ENCODE results near the gene EIF4EBP2. TPM values are rescaled to one million over a fixed set of nuclear protein-coding genes. Genes with fewer than 3 reads are reported as not detected.

The EIF4EBP2 gene
- total RNA-seq, 4 donors from 2014 or later: 68.4 to 87.9 (median 77.2) TPM

DNA sequence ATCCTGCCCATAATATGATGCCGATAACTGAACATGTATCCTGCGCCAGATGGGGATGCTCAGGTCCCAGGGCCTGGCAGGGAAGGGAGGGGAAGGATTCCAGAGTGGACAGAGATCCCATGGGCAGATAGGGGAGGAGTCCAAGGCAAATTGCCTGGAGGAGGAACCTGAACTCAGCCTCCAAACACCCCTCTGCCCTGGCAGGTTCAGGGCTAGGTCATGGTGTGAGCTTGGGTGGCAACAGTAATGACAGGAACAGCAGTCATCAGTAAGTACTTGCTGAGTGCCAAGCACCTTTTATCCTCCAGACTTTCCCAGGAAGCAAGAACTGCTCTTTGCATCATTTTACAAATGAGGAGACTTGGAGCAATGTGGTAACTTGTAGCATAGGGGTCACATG lies 70.8 kb downstream of the EIF4EBP2 start:
- WGBS, 2 donors: 94 to 98% methylated on average over 2 of the region's 2 CpGs
- TF ChIP-seq, protein P1, sequence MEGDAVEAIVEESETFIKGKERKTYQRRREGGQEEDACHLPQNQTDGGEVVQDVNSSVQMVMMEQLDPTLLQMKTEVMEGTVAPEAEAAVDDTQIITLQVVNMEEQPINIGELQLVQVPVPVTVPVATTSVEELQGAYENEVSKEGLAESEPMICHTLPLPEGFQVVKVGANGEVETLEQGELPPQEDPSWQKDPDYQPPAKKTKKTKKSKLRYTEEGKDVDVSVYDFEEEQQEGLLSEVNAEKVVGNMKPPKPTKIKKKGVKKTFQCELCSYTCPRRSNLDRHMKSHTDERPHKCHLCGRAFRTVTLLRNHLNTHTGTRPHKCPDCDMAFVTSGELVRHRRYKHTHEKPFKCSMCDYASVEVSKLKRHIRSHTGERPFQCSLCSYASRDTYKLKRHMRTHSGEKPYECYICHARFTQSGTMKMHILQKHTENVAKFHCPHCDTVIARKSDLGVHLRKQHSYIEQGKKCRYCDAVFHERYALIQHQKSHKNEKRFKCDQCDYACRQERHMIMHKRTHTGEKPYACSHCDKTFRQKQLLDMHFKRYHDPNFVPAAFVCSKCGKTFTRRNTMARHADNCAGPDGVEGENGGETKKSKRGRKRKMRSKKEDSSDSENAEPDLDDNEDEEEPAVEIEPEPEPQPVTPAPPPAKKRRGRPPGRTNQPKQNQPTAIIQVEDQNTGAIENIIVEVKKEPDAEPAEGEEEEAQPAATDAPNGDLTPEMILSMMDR (IDR thresholded peaks at IDR 0.05): no peak
- no peak for TF ChIP-seq POLR2A (IDR thresholded peaks at IDR 0.05)
- TF ChIP-seq EP300 (IDR thresholded peaks at IDR 0.05): no peak
- H3K36me3 ChIP-seq: no peaks in the 10 kb centered on the region

DNA sequence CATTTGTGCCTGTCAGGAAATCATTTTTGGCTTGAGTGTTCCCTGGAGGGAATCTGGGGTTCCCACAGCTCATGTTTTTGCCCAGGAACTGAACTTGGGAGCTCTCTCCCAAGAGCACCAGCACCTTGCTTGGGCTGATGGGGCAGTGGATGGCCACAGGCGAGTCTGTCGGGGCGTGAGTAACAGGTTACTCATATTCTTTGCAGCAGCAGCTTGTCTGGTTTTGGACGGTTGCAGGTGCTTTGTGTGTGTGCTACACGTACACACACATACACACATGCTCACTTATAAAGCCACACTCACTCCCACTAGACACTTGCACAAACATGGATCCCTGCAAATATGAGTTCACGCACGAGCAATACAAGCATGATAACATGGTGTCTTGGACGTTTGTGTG lies 71.7 kb downstream of the EIF4EBP2 start:
- no peaks in the 10 kb centered on the region for H3K9me3 ChIP-seq
- 87 to 88% methylated on average over 8 of the region's 8 CpGs for WGBS, 2 donors
- TF ChIP-seq, protein P1 (IDR thresholded peaks at IDR 0.05): no peak
- no peak for TF ChIP-seq POLR2A (IDR thresholded peaks at IDR 0.05)
- TF ChIP-seq EP300 (IDR thresholded peaks at IDR 0.05): no peak
- peaks cover 0 to 29% (median 12%) of the 10 kb centered on the region in 4 donors for H3K4me1 ChIP-seq
- no peak overlapping the region for H3K4me3 ChIP-seq
- H3K27ac ChIP-seq: no peak overlapping the region
- H3K27me3 ChIP-seq: no peaks in the 10 kb centered on the region
- no peaks in the 10 kb centered on the region for H3K36me3 ChIP-seq
- no peak for DNase-seq (ENCODE audit: low spot score in 2 of 2)

More for the DNA sequence above, 70.8 kb downstream of the EIF4EBP2 start:
- Histone ChIP-seq H3K27ac (no peak overlapping the region), H3K27me3 (no peaks in the 10 kb centered on the region), H3K4me3 (no peak overlapping the region), H3K4me1 (peaks cover 0 to 21% (median 10%) of the 10 kb centered on the region in 4 donors), H3K9me3 (no peaks in the 10 kb centered on the region)
- no peak for DNase-seq (ENCODE audit: low spot score in 2 of 2)

DNA sequence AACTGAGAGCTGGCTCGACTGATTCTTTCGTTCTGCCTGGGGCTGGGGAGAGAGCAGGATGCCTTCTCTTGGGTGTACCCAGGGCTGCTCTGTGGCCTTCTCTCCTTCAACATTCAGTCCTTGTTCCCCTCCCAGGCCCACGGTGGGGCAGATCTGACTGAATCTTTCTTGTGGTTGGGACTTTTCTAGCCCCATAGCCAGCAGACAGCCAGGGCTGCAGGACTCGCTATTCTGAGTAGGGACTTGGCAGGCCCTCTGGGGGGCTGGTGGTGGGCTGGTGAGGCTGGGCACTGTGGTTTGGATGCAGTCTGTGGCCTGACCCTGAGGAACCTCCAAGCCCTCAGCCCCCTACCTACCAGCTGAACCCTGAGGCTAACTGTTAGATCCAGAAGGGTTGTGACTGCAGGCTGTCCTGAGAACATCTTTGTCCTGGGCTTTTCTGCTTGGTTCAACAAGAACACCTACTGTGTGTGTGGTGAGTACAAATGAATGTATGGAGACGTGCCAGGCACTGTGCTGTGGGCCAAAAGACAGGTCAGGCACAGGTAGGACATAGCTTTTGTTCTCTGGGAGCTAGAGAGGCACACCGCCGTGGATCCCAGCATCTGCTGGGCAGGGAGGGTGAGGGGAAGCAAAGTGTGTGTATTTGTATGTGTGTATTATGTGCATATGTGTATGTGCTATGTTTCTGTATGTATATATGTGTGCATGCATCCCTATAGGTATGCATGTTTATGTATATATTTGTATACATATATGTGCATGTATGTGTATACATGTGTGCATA lies 72.5 kb downstream of the EIF4EBP2 start:
- TF ChIP-seq, protein P1 (IDR thresholded peaks at IDR 0.05): no peak
- no peak for TF ChIP-seq EP300 (IDR thresholded peaks at IDR 0.05)
- TF ChIP-seq POLR2A (IDR thresholded peaks at IDR 0.05): no peak
- H3K36me3 ChIP-seq: no peaks in the 10 kb centered on the region
- H3K27me3 ChIP-seq: no peaks in the 10 kb centered on the region
- H3K4me1 ChIP-seq: peaks cover 0 to 34% (median 13%) of the 10 kb centered on the region in 4 donors
- 69 to 77% methylated on average over 7 of the region's 7 CpGs for WGBS, 2 donors
- no peak overlapping the region for H3K4me3 ChIP-seq
- H3K9me3 ChIP-seq: no peaks in the 10 kb centered on the region
- no peak for DNase-seq (ENCODE audit: low spot score in 2 of 2)
- H3K27ac ChIP-seq: no peak overlapping the region

DNA sequence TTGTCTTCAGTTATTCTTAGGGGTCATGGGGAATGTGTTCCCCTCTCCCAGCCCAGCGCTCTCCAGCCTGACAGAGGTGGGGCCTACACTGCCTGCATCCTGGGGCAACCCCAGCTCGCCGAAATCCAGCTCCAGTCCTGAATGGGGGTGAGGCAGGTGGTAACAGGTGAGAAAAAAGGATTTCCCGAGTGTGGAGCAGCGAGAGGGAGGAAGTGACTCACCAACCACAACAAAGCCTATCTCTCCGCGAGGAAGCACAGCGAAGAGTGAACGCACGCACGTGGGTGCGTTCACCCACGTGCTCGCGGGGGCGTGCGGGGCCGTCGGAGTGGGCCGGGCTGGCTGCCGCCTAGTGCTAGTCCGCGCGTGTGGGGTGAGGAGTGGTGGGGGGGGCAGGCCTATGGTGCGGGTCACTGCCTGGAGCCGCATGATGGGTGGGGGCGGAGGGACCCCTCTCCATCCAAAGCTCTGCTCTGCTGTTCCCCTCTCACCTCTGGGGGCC lies 73.8 kb downstream of the EIF4EBP2 start:
- peaks cover 0 to 46% (median 14%) of the 10 kb centered on the region in 4 donors for H3K4me1 ChIP-seq

More for the DNA sequence above, 73.8 kb downstream of the EIF4EBP2 start:
- no peak for DNase-seq (ENCODE audit: low spot score in 2 of 2)
- Histone ChIP-seq H3K27ac (peak overlapping the region in 1 of 4 donors; percentile 78), H3K9me3 (no peaks in the 10 kb centered on the region), H3K36me3 (no peaks in the 10 kb centered on the region), H3K4me3 (peak overlapping the region; percentile 40 to 75 (median 60)), H3K27me3 (no peaks in the 10 kb centered on the region)
- TF ChIP-seq, protein P1 (IDR thresholded peaks at IDR 0.05): no peak
- TF ChIP-seq EP300 (IDR thresholded peaks at IDR 0.05) (no peak), POLR2A (IDR thresholded peaks at IDR 0.05) (no peak)
- 21 to 22% methylated on average over 15 to 23 of the region's 27 CpGs for WGBS, 2 donors

Other genes with a start within 250 kb of the EIF4EBP2 start
- gene SAR1A, start 233.6 kb upstream of the EIF4EBP2 start, total RNA-seq: 10 to 100 TPM; 68.8 to 83.3 (median 79.7) TPM
- gene PPA1, start 170.7 kb upstream of the EIF4EBP2 start, total RNA-seq: 100 to 1,000 TPM; 147 to 169 (median 150) TPM
- 1 to 10 TPM; 1.8 to 5.7 (median 4.4) TPM for gene NPFFR1, start 120.1 kb upstream of the EIF4EBP2 start, total RNA-seq
- 10 to 100 TPM in 1 of 4 donors, 1 to 10 TPM in 3; 4.4 to 11.1 (median 8.6) TPM for gene LRRC20, start 21.5 kb upstream of the EIF4EBP2 start, total RNA-seq
- not detected for gene NODAL, start 37.5 kb downstream of the EIF4EBP2 start, total RNA-seq
- gene PALD1, start 74.6 kb downstream of the EIF4EBP2 start, total RNA-seq: 10 to 100 TPM in 2 of 4 donors, 1 to 10 TPM in 2; 5.4 to 10.9 (median 9.2) TPM
- gene PRF1, start 198.6 kb downstream of the EIF4EBP2 start, total RNA-seq: 1 to 10 TPM in 3 of 4 donors, under 1 TPM in 1; 0.87 to 6.6 (median 3.7) TPM

All from tibial nerve (tissue), 4 donors.